ENCODE measurements around the gene B4GALNT4. TPM values are rescaled to one million over a fixed set of nuclear protein-coding genes. Genes with fewer than 3 reads are reported as not detected.
A peak's percentile ranks its signal among the peaks of the same experiment; 100 is the strongest.

The B4GALNT4 gene
- total and polyA plus RNA-seq, 2 of the 13 experiments (the other 11 are each of a cell fraction or from before 2014, with no cell fraction given), result 30.5 to 50.1 TPM

GRCh38 chr11:363948-364761, 5.1 kb upstream of the B4GALNT4 start (continued):
- TF ChIP-seq ZBTB43 (CRISPR knock-in tag; conservative IDR thresholded peaks at IDR 0.05) (no peak), PPARG (CRISPR knock-in tag; conservative IDR thresholded peaks at IDR 0.05) (no peak), ZNF569 (CRISPR knock-in tag; IDR thresholded peaks at IDR 0.05; ENCODE audit: borderline replicate concordance) (no peak), RFXANK (CRISPR knock-in tag; IDR thresholded peaks at IDR 0.05) (no peak), JARID2 (CRISPR knock-in tag; IDR thresholded peaks at IDR 0.05; ENCODE audit: insufficient replicate concordance) (peak; percentile 70), ZNF17 (CRISPR knock-in tag; IDR thresholded peaks at IDR 0.05) (no peak), HIC2 (CRISPR knock-in tag; IDR thresholded peaks at IDR 0.05; ENCODE audit: low read depth) (peak; percentile 93), ZNF629 (CRISPR knock-in tag; conservative IDR thresholded peaks at IDR 0.05) (no peak), KLF16 (CRISPR knock-in tag; IDR thresholded peaks at IDR 0.05) (0 out of 4 replicates have a peak, but pooled peaks of 1 of the 2 experiments have one; percentile 20), ZBTB39 (CRISPR knock-in tag; IDR thresholded peaks at IDR 0.05) (no peak), ZNF550 (CRISPR knock-in tag; IDR thresholded peaks at IDR 0.05; ENCODE audit: borderline replicate concordance) (no peak), GATAD2A (CRISPR knock-in tag; IDR thresholded peaks at IDR 0.05) (peak; percentile 74), ZNF687 (CRISPR knock-in tag; IDR thresholded peaks at IDR 0.05) (peak; percentile 79), SIN3B (IDR thresholded peaks at IDR 0.05; ENCODE audit: low read length) (no peak), ZHX1 (CRISPR knock-in tag; IDR thresholded peaks at IDR 0.05; ENCODE audit: low read depth) (no peak), TBX3 (IDR thresholded peaks at IDR 0.05; ENCODE audit: borderline replicate concordance) (no peak), ZNF510 (CRISPR knock-in tag; IDR thresholded peaks at IDR 0.05; ENCODE audit: low read depth) (no peak)
